OCI-LY1 (cell line): ENCODE measurements around the gene NLRC3.
"Not testable (repeated sequence)": the region's sequence is repeated elsewhere in the genome, so short reads cannot be mapped to it uniquely, and the experiment has no call there.

Experiments
- EZH2 ChIP-seq: fragments of 200-600 bp; sonication (generic), shearing (Covaris generic); IDR thresholded peaks from 2 replicates; pipeline ENCODE4 v1.8.0; 2017; ENCODE audit warnings: borderline replicate concordance, mixed run types, mild to moderate bottlenecking, antibody characterized with exemption, low read length, moderate library complexity, mixed read lengths
- TF ChIP-seq, protein P1 (sequence below): fragments of 200-600 bp; sonication (generic), shearing (Covaris generic); IDR thresholded peaks from 2 replicates; pipeline ENCODE4 v1.5.1; 2017; ENCODE audit warnings: mild to moderate bottlenecking, antibody characterized with exemption, low read length, moderate library complexity, mixed read lengths

- TF ChIP-seq, protein P1, sequence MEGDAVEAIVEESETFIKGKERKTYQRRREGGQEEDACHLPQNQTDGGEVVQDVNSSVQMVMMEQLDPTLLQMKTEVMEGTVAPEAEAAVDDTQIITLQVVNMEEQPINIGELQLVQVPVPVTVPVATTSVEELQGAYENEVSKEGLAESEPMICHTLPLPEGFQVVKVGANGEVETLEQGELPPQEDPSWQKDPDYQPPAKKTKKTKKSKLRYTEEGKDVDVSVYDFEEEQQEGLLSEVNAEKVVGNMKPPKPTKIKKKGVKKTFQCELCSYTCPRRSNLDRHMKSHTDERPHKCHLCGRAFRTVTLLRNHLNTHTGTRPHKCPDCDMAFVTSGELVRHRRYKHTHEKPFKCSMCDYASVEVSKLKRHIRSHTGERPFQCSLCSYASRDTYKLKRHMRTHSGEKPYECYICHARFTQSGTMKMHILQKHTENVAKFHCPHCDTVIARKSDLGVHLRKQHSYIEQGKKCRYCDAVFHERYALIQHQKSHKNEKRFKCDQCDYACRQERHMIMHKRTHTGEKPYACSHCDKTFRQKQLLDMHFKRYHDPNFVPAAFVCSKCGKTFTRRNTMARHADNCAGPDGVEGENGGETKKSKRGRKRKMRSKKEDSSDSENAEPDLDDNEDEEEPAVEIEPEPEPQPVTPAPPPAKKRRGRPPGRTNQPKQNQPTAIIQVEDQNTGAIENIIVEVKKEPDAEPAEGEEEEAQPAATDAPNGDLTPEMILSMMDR = not testable (repeated sequence)
- TF ChIP-seq EZH2 = not testable (repeated sequence)
Observed at GRCh38 chr16:3501412-3501761, 75.8 kb downstream of the NLRC3 start.
